IMR-90 (cell line): Measurements from ENCODE around the gene SNED1.

Experiments used
- BHLHE40 ChIP-seq: fragments of 150-350 bp; IDR thresholded peaks from 2 replicates; pipeline ENCODE4 v1.6.1; 2016; ENCODE audit warnings: mild to moderate bottlenecking, low read depth, low read length
- CTCF ChIP-seq: conservative IDR thresholded peaks from 2 replicates; pipeline ENCODE4 v1.5.1; 2012; ENCODE audit warnings: mild to moderate bottlenecking, low read depth, low read length, improper control_type of control experiment
- MAZ ChIP-seq: IDR thresholded peaks from 2 replicates; pipeline ENCODE4 v1.6.1; 2012; ENCODE audit warnings: low read depth, mild to moderate bottlenecking, low read length, improper control_type of control experiment, moderate library complexity, borderline replicate concordance
- NFE2L2 ChIP-seq: fragments of 150-350 bp; IDR thresholded peaks from 2 replicates; pipeline ENCODE4 v1.6.1; 2016; ENCODE audit warnings: low read depth, mild to moderate bottlenecking, low read length
- RAD21 ChIP-seq: IDR thresholded peaks from 2 replicates; pipeline ENCODE4 v1.6.1; 2012; ENCODE audit warnings: low read length, improper control_type of control experiment
- RCOR1 ChIP-seq: IDR thresholded peaks from 2 replicates; pipeline ENCODE4 v1.6.1; 2012; ENCODE audit warnings: mild to moderate bottlenecking, low read length, improper control_type of control experiment; ENCODE audit not compliant: insufficient replicate concordance
- USF2 ChIP-seq: fragments of 150-350 bp; IDR thresholded peaks from 2 replicates; pipeline ENCODE4 v1.6.1; 2017; ENCODE audit warnings: mild to moderate bottlenecking, antibody characterized with exemption, low read length, low read depth

GRCh38 chr2:240967681-240968621 is 30.5 kb upstream of the SNED1 start:
- TF ChIP-seq CTCF (no peak), MAZ (no peak), RCOR1 (no peak), BHLHE40 (no peak), USF2 (no peak), RAD21 (no peak), NFE2L2 (no peak)
